Measurements from ENCODE around the gene RASGRF2.

- TF ChIP-seq NFYB (IDR thresholded peaks at IDR 0.05; ENCODE audit: extremely low read depth, insufficient read length) = no peak
- TF ChIP-seq NRF1 (conservative IDR thresholded peaks at IDR 0.05 in 1 of 2, IDR thresholded peaks at IDR 0.05 in 1 of 2) = no peak
- no peak for TF ChIP-seq CTCF (IDR thresholded peaks at IDR 0.05 in 2 of 3, conservative IDR thresholded peaks at IDR 0.05 in 1 of 3; ENCODE audit: insufficient read depth in 2 of 3, low read depth in 1 of 3, low read length in 3 of 3)
- TF ChIP-seq TAF1 (IDR thresholded peaks at IDR 0.05; ENCODE audit: control insufficient read depth, extremely low read depth, insufficient read depth, low read length, severe bottlenecking) = no peak
- TF ChIP-seq GTF3C2 (IDR thresholded peaks at IDR 0.05; ENCODE audit: borderline replicate concordance, extremely low read depth, insufficient read length) = no peak
- TF ChIP-seq ZNF274 (IDR thresholded peaks at IDR 0.05; ENCODE audit: borderline replicate concordance, low read depth, low read length) = no peak
- no peak for TF ChIP-seq ZNF77 (CRISPR knock-in tag; IDR thresholded peaks at IDR 0.05)
- TF ChIP-seq SMC3 (conservative IDR thresholded peaks at IDR 0.05; ENCODE audit: insufficient read depth, low read depth, low read length) = no peak
- no peak for TF ChIP-seq REST (IDR thresholded peaks at IDR 0.05; ENCODE audit: borderline replicate concordance)
- TF ChIP-seq REST (CRISPR knock-in tag; IDR thresholded peaks at IDR 0.05; ENCODE audit: low read depth) = no peak
- TF ChIP-seq AFF4 (CRISPR knock-in tag; IDR thresholded peaks at IDR 0.05) = no peak
- TF ChIP-seq ARID3A (IDR thresholded peaks at IDR 0.05; ENCODE audit: borderline replicate concordance, low read depth, low read length) = no peak
- TF ChIP-seq ZNF121 (CRISPR knock-in tag; conservative IDR thresholded peaks at IDR 0.05) = no peak
- no peak for TF ChIP-seq TAL1 (IDR thresholded peaks at IDR 0.05)
These were observed 121.3 kb downstream of the RASGRF2 start for GRCh38 chr5:81081461-81081835.

Measured in K562 (cell line).